Right lobe of liver (tissue), 6 donors: ENCODE results near the gene GSTA4. TPM values are rescaled to one million over a fixed set of nuclear protein-coding genes. Genes with fewer than 3 reads are reported as not detected.
A peak's percentile ranks its signal among the peaks of the same experiment; 100 is the strongest.

Experiments used
- ATAC-seq, 4 donors: fragments of 200-7000 bp; cut with Tn5 transposase; one replicate each; pipeline ENCODE4 v1.9.1; 2020; ENCODE audit warnings: mild to moderate bottlenecking in 4 of 4, moderate library complexity in 4 of 4
- DNase-seq, 3 donors: peaks; one replicate each; pipeline ENCODE4 v3.0.0-alpha.2; 2020
- H3K27ac ChIP-seq, 3 donors: fragments of 200-600 bp; one replicate each; pipeline ENCODE4 v1.8.0; 2022
- H3K27me3 ChIP-seq, 2 donors: fragments of 200-600 bp; one replicate each; pipeline ENCODE4 v1.8.0; 2022
- H3K36me3 ChIP-seq, 4 donors: fragments of 200-600 bp; sonication (generic) in 1 of 4; one replicate each; pipeline versions ENCODE4 v1.5.1 to v1.8.0; 2017 to 2022; ENCODE audit warnings: control low read depth in 1 of 4
- H3K4me1 ChIP-seq, 4 donors: fragments of 200-600 bp; sonication (generic) in 1 of 4; one replicate each; pipeline versions ENCODE4 v1.5.1 to v1.8.0; 2017 to 2022; ENCODE audit warnings: control low read depth in 1 of 4
- H3K4me3 ChIP-seq, 3 donors: fragments of 200-600 bp; one replicate each; pipeline ENCODE4 v1.8.0; 2022
- H3K9me3 ChIP-seq, 4 donors: fragments of 200-600 bp; sonication (generic) in 1 of 4; one replicate each; pipeline versions ENCODE4 v1.5.1 to v1.8.0; 2017 to 2022; ENCODE audit warnings: control low read depth in 1 of 4
- POLR2A ChIP-seq: fragments of 450-650 bp; IDR thresholded peaks from one replicate; pipeline ENCODE4 v1.6.1; 2017; ENCODE audit warnings: antibody characterized with exemption, mild to moderate bottlenecking
- WGBS: methylation state at CpG from one replicate; pipeline ENCODE4 v1.1.6; 2018; ENCODE audit warnings: low coverage, low lambda C conversion rate; ENCODE audit not compliant: insufficient coverage; ENCODE audit errors: missing lambda C conversion rate; 5-methylcytosine and 5-hydroxymethylcytosine counted together
- intact Hi-C, 2 donors: fragments of 100-400 bp; cut with DNase I; formaldehyde crosslinking; loops; one replicate each; pipeline versions ENCODE4 v1.11.2 to v1.14.1; 2022
- total RNA-seq, 6 experiments: library from RNA; depleted of rRNA in 2 of 6; stranded (reverse); fragments of >200 nt in 2 of 6; fragmentation: NEBNext Ultra II Directional in 3 of 6; extraction: Animal tissue kit (Norgen Biotek cat#: 25700) in 3 of 6; gene quantifications; one replicate each; pipeline versions ENCODE4 v1.1.0 to v1.2.4, GENCODE V29; 2016 to 2023
- TF ChIP-seq, protein P1 (sequence below), 4 donors: fragments of 200-600 bp in 3 of 4; fragments of 450-650 bp in 1 of 4; IDR thresholded peaks; one replicate each; pipeline versions ENCODE4 v1.5.1 to v1.8.0; 2016 to 2022; ENCODE audit warnings: antibody characterized with exemption in 4 of 4, mild to moderate bottlenecking in 2 of 4
- donor health status: DM: no; HTN: yes; CAD: no.
- donor health status: DM: no; HTN: no; CAD: no.
- donor health status: DM: no; HTN: no; CAD: no.
- donor health status: DM: no; HTN: yes; CAD: no.
- donor health status: DM: no; HTN: yes; CAD: no.

The GSTA4 gene
- total RNA-seq, 6 experiments from 2014 or later, result 4.8 to 23.1 (median 9.2) TPM

DNA sequence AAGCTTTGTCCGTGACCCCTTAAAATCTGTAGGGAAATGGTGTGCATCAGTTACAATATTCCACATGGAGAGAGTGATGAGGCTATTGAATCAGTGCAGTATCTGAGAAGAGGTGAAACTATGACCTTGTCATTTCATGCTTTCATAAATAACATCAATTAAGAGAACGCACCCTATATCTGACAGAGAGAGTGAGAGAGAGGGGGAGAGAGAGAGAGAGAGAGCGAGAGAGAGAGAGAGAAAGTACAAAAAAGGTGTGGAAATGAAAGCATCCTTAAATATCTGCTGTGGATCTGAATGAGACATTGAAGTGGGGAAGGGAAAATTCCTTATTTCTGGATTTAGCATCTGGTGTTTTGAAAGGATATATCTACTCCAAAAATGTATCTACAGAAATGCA is 12.4 kb downstream of the GSTA4 start:
- ATAC-seq (no peak), DNase-seq (no peak)
- 95% methylated on average over 3 of the region's 3 CpGs for WGBS
- Histone ChIP-seq H3K9me3 (no peaks in the 10 kb centered on the region), H3K4me1 (no peaks in the 10 kb centered on the region), H3K4me3 (no peak overlapping the region), H3K27me3 (no peaks in the 10 kb centered on the region), H3K27ac (no peak overlapping the region), H3K36me3 (peaks cover 0 to 7% (median 2%) of the 10 kb centered on the region in 4 donors)
- intact Hi-C loops, result no loop called here
- no peak for TF ChIP-seq POLR2A
- TF ChIP-seq, protein P1, sequence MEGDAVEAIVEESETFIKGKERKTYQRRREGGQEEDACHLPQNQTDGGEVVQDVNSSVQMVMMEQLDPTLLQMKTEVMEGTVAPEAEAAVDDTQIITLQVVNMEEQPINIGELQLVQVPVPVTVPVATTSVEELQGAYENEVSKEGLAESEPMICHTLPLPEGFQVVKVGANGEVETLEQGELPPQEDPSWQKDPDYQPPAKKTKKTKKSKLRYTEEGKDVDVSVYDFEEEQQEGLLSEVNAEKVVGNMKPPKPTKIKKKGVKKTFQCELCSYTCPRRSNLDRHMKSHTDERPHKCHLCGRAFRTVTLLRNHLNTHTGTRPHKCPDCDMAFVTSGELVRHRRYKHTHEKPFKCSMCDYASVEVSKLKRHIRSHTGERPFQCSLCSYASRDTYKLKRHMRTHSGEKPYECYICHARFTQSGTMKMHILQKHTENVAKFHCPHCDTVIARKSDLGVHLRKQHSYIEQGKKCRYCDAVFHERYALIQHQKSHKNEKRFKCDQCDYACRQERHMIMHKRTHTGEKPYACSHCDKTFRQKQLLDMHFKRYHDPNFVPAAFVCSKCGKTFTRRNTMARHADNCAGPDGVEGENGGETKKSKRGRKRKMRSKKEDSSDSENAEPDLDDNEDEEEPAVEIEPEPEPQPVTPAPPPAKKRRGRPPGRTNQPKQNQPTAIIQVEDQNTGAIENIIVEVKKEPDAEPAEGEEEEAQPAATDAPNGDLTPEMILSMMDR (IDR thresholded peaks at IDR 0.05), result no peak

DNA sequence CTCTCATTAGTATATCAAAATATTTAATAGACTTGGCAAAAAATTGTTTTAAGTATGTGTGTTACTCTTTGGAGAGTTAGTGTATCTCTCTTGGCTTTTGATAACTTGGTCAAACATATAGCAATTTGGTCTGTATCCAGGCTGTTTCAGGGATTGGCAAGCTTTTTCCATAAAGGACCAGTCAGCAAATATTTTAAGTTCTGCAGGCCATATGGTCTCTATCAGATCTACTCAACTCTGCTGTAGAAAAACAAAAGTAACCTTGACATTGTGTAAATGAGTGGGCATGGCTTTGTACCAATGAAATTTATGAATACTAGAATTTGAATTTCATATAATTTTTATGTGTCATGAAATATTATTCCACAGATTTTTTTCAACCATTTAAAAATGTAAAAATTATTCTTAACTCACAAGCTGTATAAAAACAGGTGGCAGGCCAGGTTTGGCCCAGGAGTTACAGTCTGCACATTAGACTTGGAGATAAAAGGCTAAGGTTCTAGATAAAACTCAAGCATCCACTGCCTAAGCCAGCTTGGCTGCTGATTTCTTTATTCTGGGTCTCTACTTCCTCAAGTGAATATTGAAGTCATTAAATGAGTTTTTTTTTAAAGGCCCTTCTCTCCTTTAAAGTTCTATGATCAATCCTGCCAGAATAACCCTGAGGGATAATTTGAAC is 13.7 kb downstream of the GSTA4 start:
- DNase-seq, result no peak
- H3K4me3 ChIP-seq, result no peak overlapping the region
- H3K9me3 ChIP-seq, result no peaks in the 10 kb centered on the region
- no peaks in the 10 kb centered on the region for H3K4me1 ChIP-seq
- no peak overlapping the region for H3K27ac ChIP-seq
- intact Hi-C loops, result no loop called here
- no peaks in the 10 kb centered on the region for H3K27me3 ChIP-seq
- TF ChIP-seq POLR2A, result no peak
- TF ChIP-seq, protein P1 (IDR thresholded peaks at IDR 0.05), result no peak
- no peak for ATAC-seq
- H3K36me3 ChIP-seq, result peaks cover 0 to 7% (median 2%) of the 10 kb centered on the region in 4 donors

DNA sequence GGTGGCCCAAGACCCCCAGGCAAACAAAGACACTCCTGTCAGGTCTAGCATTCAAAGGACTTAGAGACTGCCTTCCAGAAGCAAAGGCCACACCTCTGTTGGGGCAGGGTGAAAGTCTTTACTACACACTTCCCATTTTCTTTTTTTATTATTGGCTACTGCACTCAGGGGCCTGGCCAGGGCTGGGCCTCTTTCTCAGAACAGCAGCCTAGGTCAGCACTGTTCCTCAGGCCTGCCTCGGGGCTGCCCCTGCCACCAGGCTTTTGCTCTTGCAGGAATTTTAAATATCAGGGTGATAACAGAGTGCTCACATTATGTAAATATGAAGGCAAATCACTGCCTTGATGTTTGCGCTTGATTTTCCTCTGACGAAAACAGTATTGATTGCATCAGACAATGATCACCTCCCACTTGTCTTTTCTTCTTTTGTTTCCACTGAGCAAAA is 18.5 kb downstream of the GSTA4 start:
- 23% methylated on average over 2 of the region's 3 CpGs for WGBS
- Histone ChIP-seq H3K27me3 (no peaks in the 10 kb centered on the region), H3K9me3 (no peaks in the 10 kb centered on the region), H3K27ac (no peak overlapping the region), H3K36me3 (no peaks in the 10 kb centered on the region), H3K4me1 (no peaks in the 10 kb centered on the region), H3K4me3 (no peak overlapping the region)
- TF ChIP-seq, protein P1 (IDR thresholded peaks at IDR 0.05), result no peak
- no peak for TF ChIP-seq POLR2A
- peak in 1 of 3 donors; percentile 23 for DNase-seq
- ATAC-seq, result peak; percentile 49 to 88 (median 72)
- intact Hi-C loops, result no loop called here

DNA sequence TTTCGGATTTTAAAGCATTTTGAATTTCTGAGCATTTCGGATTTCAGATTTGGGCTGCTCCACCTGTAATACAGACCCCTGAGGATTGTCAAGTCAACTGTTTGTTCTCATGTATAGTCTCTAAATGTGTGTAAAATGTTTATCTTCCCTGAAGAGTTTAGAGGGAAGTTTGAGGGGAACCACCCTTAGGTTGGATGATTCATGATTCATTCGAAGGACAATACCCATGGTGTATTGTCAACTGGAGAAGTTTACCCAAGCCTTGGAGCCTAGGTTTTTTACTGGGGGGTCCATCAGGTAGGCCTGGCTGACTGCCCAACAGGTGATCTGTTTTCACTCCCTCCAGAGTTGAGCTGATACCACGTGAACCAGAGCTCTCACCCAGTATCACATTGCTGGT is 18.9 kb downstream of the GSTA4 start:
- intact Hi-C loops, result no loop called here
- TF ChIP-seq POLR2A, result no peak
- TF ChIP-seq, protein P1 (IDR thresholded peaks at IDR 0.05), result no peak
- DNase-seq, result no peak
- no peak overlapping the region for H3K27ac ChIP-seq
- H3K4me3 ChIP-seq, result no peak overlapping the region
- H3K36me3 ChIP-seq, result no peaks in the 10 kb centered on the region
- H3K9me3 ChIP-seq, result no peaks in the 10 kb centered on the region
- no peaks in the 10 kb centered on the region for H3K27me3 ChIP-seq
- H3K4me1 ChIP-seq, result no peaks in the 10 kb centered on the region
- WGBS, result 77% methylated on average over 3 of the region's 4 CpGs
- ATAC-seq, result peak in 1 of 4 donors; percentile 16
